K562 (cell line): ENCODE measurements around the gene KRI1. TPM values are rescaled to one million over a fixed set of nuclear protein-coding genes. Genes with fewer than 3 reads are reported as not detected.

Source experiments
- ATF1 ChIP-seq, 2 experiments: fragments of 450-650 bp in 1 of 2; IDR thresholded peaks; 2 replicates each; pipeline ENCODE4 v1.6.1; 2016; ENCODE audit warnings: missing compliant biosample characterization in 1 of 2, missing genetic modification characterization in 1 of 2
- IFI16 ChIP-seq: fragments of 250-450 bp; sonication (Bioruptor Pico); IDR thresholded peaks from 2 replicates; pipeline ENCODE4 v2.1.2; 2022; ENCODE audit warnings: mild to moderate bottlenecking, inconsistent platforms
- MBD2 ChIP-seq: sonication (generic); IDR thresholded peaks from 2 replicates; pipeline ENCODE4 v1.6.1; 2016; ENCODE audit warnings: low read depth, borderline replicate concordance
- MEIS2 ChIP-seq: fragments of 450-650 bp; IDR thresholded peaks from 2 replicates; pipeline ENCODE4 v1.6.1; 2014; ENCODE audit warnings: mild to moderate bottlenecking; ENCODE audit not compliant: partially characterized antibody
- NBN ChIP-seq: fragments of 450-650 bp; IDR thresholded peaks from 2 replicates; pipeline ENCODE4 v1.6.1; 2016; ENCODE audit warnings: low read depth, mild to moderate bottlenecking
- SNRNP70 ChIP-seq: fragments of 200-400 bp; formaldehyde crosslinking; optimal IDR thresholded peaks from 2 replicates; pipeline ENCODE3; 2017; ENCODE audit warnings: low read depth, low read length
- SRF ChIP-seq, 2 experiments: fragments of 250-450, 450-650 bp in 1 of 2; sonication (Bioruptor Pico) in 1 of 2; sonication (generic) in 1 of 2; formaldehyde crosslinking; IDR thresholded peaks; 2 replicates each; pipeline versions ENCODE4 v1.5.0 to v1.5.1; 2020 to 2022; ENCODE audit warnings: mild to moderate bottlenecking in 1 of 2, missing genetic modification reagents in 1 of 2
- TAF1 ChIP-seq: IDR thresholded peaks from 2 replicates; pipeline ENCODE4 v1.6.1; 2011; ENCODE audit warnings: mild to moderate bottlenecking, low read length, moderate library complexity; ENCODE audit not compliant: insufficient read depth, control insufficient read depth, severe bottlenecking; ENCODE audit errors: extremely low read depth
- polyA plus RNA-seq, 8 experiments: library from polyadenylated mRNA; depleted of rRNA in 4 of 8; stranded (reverse) in 5 of 8; unstranded in 3 of 8; fragments of >200 nt; fragmentation: Nextera tagmentation in 2 of 8; fragmentation: Illumina TruSeq in 1 of 8; extraction: Ambion mirVana in 2 of 8; extraction: Trizol in 1 of 8; gene quantifications; 2 replicates each; pipeline versions ENCODE4 v1.2.1 to v1.2.3, GENCODE V29; 2011 to 2014; ENCODE audit warnings: inconsistent platforms in 1 of 8, missing spikeins in 1 of 8
- total RNA-seq, 7 experiments: library from RNA; depleted of rRNA in 6 of 7; stranded (reverse); fragments of >200 nt in 6 of 7; fragmentation: Illumina TruSeq in 2 of 7; extraction: Trizol in 2 of 7; gene quantifications; 2 replicates each; pipeline versions ENCODE4 v1.2.1 to v1.2.3, GENCODE V29; 2011 to 2021; ENCODE audit warnings: low replicate concordance in 1 of 7
- TF ChIP-seq, protein P1 (sequence below): IDR thresholded peaks from 2 replicates; pipeline ENCODE4 v1.6.1; 2011; ENCODE audit warnings: borderline replicate concordance, low read depth, mild to moderate bottlenecking, moderate library complexity, low read length; ENCODE audit not compliant: insufficient read depth, poor library complexity, severe bottlenecking

KRI1 gene
- total and polyA plus RNA-seq, 9 of the 15 experiments (the other 6 are each of a cell fraction or from before 2014, with no cell fraction given): 1.1 to 50.7 (median 24.7) TPM

GRCh38 chr19:10565567-10566407 is at the start of gene KRI1 (continued):
- TF ChIP-seq ATF1 (CRISPR knock-in tag; IDR thresholded peaks at IDR 0.05) (no peak), ATF1 (tag; IDR thresholded peaks at IDR 0.05) (peak; percentile 55; the same call in 1 of the 2 replicates), MEIS2 (peak; percentile 92), MBD2 (peak; percentile 66; the same call in 1 of the 2 replicates), SRF (CRISPR knock-in tag; IDR thresholded peaks at IDR 0.05) (peak in 1 of 2 experiments; percentile 68; a peak in 1 of 4 replicates), NBN (no peak), SNRNP70 (no peak), IFI16 (CRISPR knock-in tag) (no peak), TAF1 (peak; percentile 68)
- TF ChIP-seq, protein P1, sequence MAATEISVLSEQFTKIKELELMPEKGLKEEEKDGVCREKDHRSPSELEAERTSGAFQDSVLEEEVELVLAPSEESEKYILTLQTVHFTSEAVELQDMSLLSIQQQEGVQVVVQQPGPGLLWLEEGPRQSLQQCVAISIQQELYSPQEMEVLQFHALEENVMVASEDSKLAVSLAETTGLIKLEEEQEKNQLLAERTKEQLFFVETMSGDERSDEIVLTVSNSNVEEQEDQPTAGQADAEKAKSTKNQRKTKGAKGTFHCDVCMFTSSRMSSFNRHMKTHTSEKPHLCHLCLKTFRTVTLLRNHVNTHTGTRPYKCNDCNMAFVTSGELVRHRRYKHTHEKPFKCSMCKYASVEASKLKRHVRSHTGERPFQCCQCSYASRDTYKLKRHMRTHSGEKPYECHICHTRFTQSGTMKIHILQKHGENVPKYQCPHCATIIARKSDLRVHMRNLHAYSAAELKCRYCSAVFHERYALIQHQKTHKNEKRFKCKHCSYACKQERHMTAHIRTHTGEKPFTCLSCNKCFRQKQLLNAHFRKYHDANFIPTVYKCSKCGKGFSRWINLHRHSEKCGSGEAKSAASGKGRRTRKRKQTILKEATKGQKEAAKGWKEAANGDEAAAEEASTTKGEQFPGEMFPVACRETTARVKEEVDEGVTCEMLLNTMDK: peak; percentile 74
